GM13977 (cell line): ENCODE measurements around the gene MOCOS.

Source experiments
- DNase-seq: peaks from one replicate; pipeline ENCODE4 v3.0.0; 2012; ENCODE audit warnings: low spot score
- CTCF ChIP-seq: IDR thresholded peaks from 2 replicates; pipeline ENCODE4 v1.5.1; 2012; ENCODE audit warnings: mild to moderate bottlenecking, control low read depth; ENCODE audit not compliant: insufficient read depth; ENCODE audit errors: extremely low read depth, missing control alignments
- in situ Hi-C: fragments of 300-500 bp; cut with MboI; formaldehyde crosslinking; loops from one replicate; pipeline ENCODE4 v1.12.0; 2022; ENCODE audit warnings: low sequenced_read_pairs, low pct_unique_long_range_greater_than_20kb, mixed read lengths, inconsistent platforms; ENCODE audit not compliant: unreplicated experiment

MOCOS gene

GRCh38 chr18:36176711-36177110 lies 10.6 kb upstream of the MOCOS start:
- no peak for DNase-seq
- TF ChIP-seq CTCF, result no peak
- in situ Hi-C loops, result no loop called here

- in situ Hi-C loops, result no loop called here
- DNase-seq, result no peak
- TF ChIP-seq CTCF, result no peak
Measured at GRCh38 chr18:36177913-36178312, 9.4 kb upstream of the MOCOS start.

- in situ Hi-C loops, result no loop called here
- no peak for TF ChIP-seq CTCF
- no peak for DNase-seq
Measured at GRCh38 chr18:36179562-36180355, 7.5 kb upstream of the MOCOS start.

- no peak for TF ChIP-seq CTCF
- in situ Hi-C loops, result no loop called here
- no peak for DNase-seq
Measured at GRCh38 chr18:36181441-36181840, 5.9 kb upstream of the MOCOS start.

- TF ChIP-seq CTCF, result no peak
- in situ Hi-C loops, result no loop called here
- no peak for DNase-seq
Measured at GRCh38 chr18:36181898-36182506, 5.3 kb upstream of the MOCOS start.

- DNase-seq, result no peak
- no peak for TF ChIP-seq CTCF
- in situ Hi-C loops, result no loop called here
Measured at GRCh38 chr18:36183033-36183432, 4.3 kb upstream of the MOCOS start.

- no peak for DNase-seq
- no peak for TF ChIP-seq CTCF
- in situ Hi-C loops, result no loop called here
Measured at GRCh38 chr18:36183987-36184386, 3.3 kb upstream of the MOCOS start.
